H1 (cell line): Measurements from ENCODE around the gene SFRP5. TPM values are rescaled to one million over a fixed set of nuclear protein-coding genes. Genes with fewer than 3 reads are reported as not detected.

Source experiments
- CTCF ChIA-PET: fragments of 300-600 bp; sonication (Branson Sonifier 250); formaldehyde crosslinking; loops from one replicate; lab custom pipeline; 2021; ENCODE audit not compliant: partially characterized antibody; lab: Charles Lee
- POLR2A ChIA-PET: fragments of 300-600 bp; sonication (Branson Sonifier 250); formaldehyde crosslinking; loops from one replicate; lab custom pipeline; 2021; ENCODE audit warnings: inconsistent platforms; ENCODE audit not compliant: partially characterized antibody; lab: Charles Lee
- DNase-seq, 2 experiments: peaks; one replicate each; pipeline versions ENCODE4 v3.0.0 to v3.0.0-alpha.2; 2010 to 2022; ENCODE audit warnings: low spot score in 2 of 2, low read depth in 1 of 2, mixed read lengths in 1 of 2
- FAIRE-seq: peaks from 2 replicates; lab custom pipeline; 2011; peaks lifted over from hg19 to GRCh38; lab: Jason Lieb, UNC
- H2AFZ ChIP-seq: 2 replicates; pipeline ENCODE4 v1.8.1; 2012; ENCODE audit warnings: low read length, inconsistent platforms
- H2AK5ac ChIP-seq: 2 replicates; pipeline ENCODE4 v1.6.1; 2013; ENCODE audit warnings: low read depth, low read length
- H2BK120ac ChIP-seq: replicated peaks from 2 replicates; pipeline ENCODE3; 2013; ENCODE audit warnings: low read depth, low read length, inconsistent platforms
- H2BK12ac ChIP-seq: 2 replicates; pipeline ENCODE4 v1.6.1; 2013; ENCODE audit warnings: low read depth, low read length
- H2BK15ac ChIP-seq: 2 replicates; pipeline ENCODE4 v1.6.1; 2013; ENCODE audit warnings: low read length
- H2BK20ac ChIP-seq: 2 replicates; pipeline ENCODE4 v1.6.1; 2013; ENCODE audit warnings: low read length
- H2BK5ac ChIP-seq: 2 replicates; pipeline ENCODE4 v1.6.1; 2013; ENCODE audit warnings: low read depth, low read length
- H3K14ac ChIP-seq: 2 replicates; pipeline ENCODE4 v1.6.1; 2013; ENCODE audit warnings: inconsistent platforms; ENCODE audit not compliant: insufficient read length
- H3K18ac ChIP-seq: 2 replicates; pipeline ENCODE4 v1.6.1; 2013; ENCODE audit warnings: low read length; ENCODE audit errors: extremely low read depth
- H3K23ac ChIP-seq: 2 replicates; pipeline ENCODE4 v1.6.1; 2013; ENCODE audit warnings: inconsistent platforms; ENCODE audit not compliant: insufficient read length
- H3K23me2 ChIP-seq: 2 replicates; pipeline ENCODE4 v1.6.1; 2013; ENCODE audit warnings: low read depth, low read length
- H3K27ac ChIP-seq: 2 replicates; pipeline ENCODE4 v1.6.1; 2011; ENCODE audit warnings: low read depth, low read length, inconsistent platforms
- H3K27me3 ChIP-seq, 4 experiments: replicated peaks in 1 of 4; 1 replicate in 1 of 4; 2 replicates in 3 of 4; pipeline versions ENCODE4 v1.6.1 to v1.8.1; 2011 to 2013; ENCODE audit warnings: low read length in 3 of 4, mild to moderate bottlenecking in 3 of 4, inconsistent platforms in 2 of 4, mixed read lengths in 2 of 4, moderate library complexity in 1 of 4; ENCODE audit not compliant: control insufficient read depth in 3 of 4, insufficient read depth in 3 of 4; ENCODE audit errors: extremely low read depth in 1 of 4
- H3K36me3 ChIP-seq, 4 experiments: 2 replicates each; pipeline versions ENCODE4 v1.6.1 to v1.8.1; 2011 to 2013; ENCODE audit warnings: mild to moderate bottlenecking in 4 of 4, low read length in 3 of 4, moderate library complexity in 2 of 4, control low read depth in 1 of 4, inconsistent platforms in 1 of 4; ENCODE audit not compliant: insufficient read depth in 4 of 4, control insufficient read depth in 2 of 4
- H3K4ac ChIP-seq: replicated peaks from 2 replicates; pipeline ENCODE3; 2013; ENCODE audit warnings: low read length, low read depth, mixed read lengths, inconsistent platforms; ENCODE audit not compliant: insufficient read length
- H3K4me1 ChIP-seq, 4 experiments: replicated peaks in 1 of 4; 1 replicate in 1 of 4; 2 replicates in 3 of 4; pipeline versions ENCODE4 v1.6.1 to v1.8.1; 2011 to 2013; ENCODE audit warnings: low read length in 3 of 4, inconsistent platforms in 2 of 4, mixed read lengths in 1 of 4; ENCODE audit not compliant: insufficient read depth in 4 of 4, control insufficient read depth in 3 of 4
- H3K4me2 ChIP-seq, 2 experiments: 2 replicates each; pipeline versions ENCODE4 v1.6.1 to v1.8.1; 2011 to 2013; ENCODE audit warnings: low read depth in 2 of 2, low read length in 2 of 2, control low read depth in 1 of 2, inconsistent platforms in 1 of 2, mild to moderate bottlenecking in 1 of 2; ENCODE audit not compliant: insufficient read depth in 1 of 2
- H3K4me3 ChIP-seq, 4 experiments: fragments of 200-600, 300-600 bp in 1 of 4; sonication (generic), shearing (Covaris generic), sonication (Bioruptor Twin) in 1 of 4; 2 replicates each; pipeline versions ENCODE4 v1.5.1 to v1.8.1; 2011 to 2016; ENCODE audit warnings: low read length in 4 of 4, low read depth in 3 of 4, control low read depth in 2 of 4, inconsistent platforms in 2 of 4, mild to moderate bottlenecking in 2 of 4, mixed read lengths in 1 of 4, moderate library complexity in 1 of 4; ENCODE audit not compliant: insufficient read depth in 2 of 4; ENCODE audit errors: extremely low read depth in 1 of 4
- H3K56ac ChIP-seq: replicated peaks from 2 replicates; pipeline ENCODE3; 2013; ENCODE audit warnings: low read depth, mild to moderate bottlenecking, mixed read lengths, low read length, inconsistent platforms; ENCODE audit not compliant: insufficient read length
- H3K79me1 ChIP-seq: 2 replicates; pipeline ENCODE4 v1.6.1; 2013; ENCODE audit warnings: low read depth, low read length, control low read depth
- H3K79me2 ChIP-seq, 2 experiments: 2 replicates each; pipeline versions ENCODE4 v1.6.1 to v1.8.1; 2012 to 2013; ENCODE audit warnings: low read length in 2 of 2, mild to moderate bottlenecking in 2 of 2, inconsistent platforms in 1 of 2; ENCODE audit not compliant: insufficient read depth in 2 of 2, control insufficient read depth in 1 of 2
- H3K9ac ChIP-seq, 4 experiments: replicated peaks in 1 of 4; 1 replicate in 1 of 4; 2 replicates in 3 of 4; pipeline versions ENCODE4 v1.6.1 to v1.8.1; 2011 to 2013; ENCODE audit warnings: low read depth in 3 of 4, low read length in 3 of 4, control low read depth in 2 of 4, mild to moderate bottlenecking in 2 of 4, moderate library complexity in 2 of 4, inconsistent platforms in 1 of 4; ENCODE audit errors: extremely low read depth in 1 of 4
- H3K9me3 ChIP-seq, 2 experiments: 2 replicates each; pipeline versions ENCODE4 v1.6.1 to v1.8.1; 2012 to 2013; ENCODE audit warnings: mild to moderate bottlenecking in 2 of 2, moderate library complexity in 2 of 2, control low read depth in 1 of 2, inconsistent platforms in 1 of 2, low read depth in 1 of 2, low read length in 1 of 2, mixed read lengths in 1 of 2; ENCODE audit not compliant: insufficient read depth in 2 of 2
- H4K20me1 ChIP-seq, 2 experiments: replicated peaks in 1 of 2; 2 replicates each; pipeline versions ENCODE3 to v1.8.1; 2011 to 2013; ENCODE audit warnings: inconsistent platforms in 2 of 2, low read length in 2 of 2, mild to moderate bottlenecking in 1 of 2; ENCODE audit not compliant: insufficient read depth in 2 of 2, control insufficient read depth in 1 of 2
- H4K5ac ChIP-seq: 2 replicates; pipeline ENCODE4 v1.6.1; 2013; ENCODE audit warnings: low read length, low read depth, mixed read lengths, inconsistent platforms; ENCODE audit not compliant: insufficient read length
- H4K8ac ChIP-seq: 2 replicates; pipeline ENCODE4 v1.8.0; 2013; ENCODE audit warnings: mild to moderate bottlenecking, moderate library complexity, low read length, inconsistent platforms; ENCODE audit not compliant: insufficient read depth; ENCODE audit errors: extremely low read depth
- H4K91ac ChIP-seq: replicated peaks from 2 replicates; pipeline ENCODE3; 2013; ENCODE audit warnings: low read length, mixed read lengths, inconsistent platforms; ENCODE audit not compliant: insufficient read length
- BACH1 ChIP-seq: IDR thresholded peaks from 2 replicates; pipeline ENCODE4 v1.6.1; 2012; ENCODE audit warnings: low read length, improper control_type of control experiment
- CBX5 ChIP-seq: fragments of 300-800, 300-1000 bp; sonication (generic); IDR thresholded peaks from 2 replicates; pipeline ENCODE4 v1.7.1; 2016; ENCODE audit warnings: antibody characterized with exemption, low read length, low read depth
- FOSL1 ChIP-seq: IDR thresholded peaks from 2 replicates; pipeline ENCODE4 v1.6.1; 2011; ENCODE audit warnings: mild to moderate bottlenecking, low read depth, low read length, moderate library complexity; ENCODE audit not compliant: insufficient read depth
- NANOG ChIP-seq: IDR thresholded peaks from 2 replicates; pipeline ENCODE4 v1.6.1; 2011; ENCODE audit warnings: low read length, low read depth, mild to moderate bottlenecking, inconsistent platforms; ENCODE audit not compliant: insufficient read depth, poor library complexity, severe bottlenecking
- SP4 ChIP-seq: IDR thresholded peaks from 2 replicates; pipeline ENCODE4 v1.6.1; 2012; ENCODE audit warnings: low read length, inconsistent platforms
- TAF1 ChIP-seq: IDR thresholded peaks from 2 replicates; pipeline ENCODE4 v1.6.1; 2011; ENCODE audit warnings: mild to moderate bottlenecking, low read depth, low read length
- TBP ChIP-seq: IDR thresholded peaks from 2 replicates; pipeline ENCODE4 v1.6.1; 2011; ENCODE audit warnings: low read depth, low read length, improper control_type of control experiment
- WGBS, 2 experiments: shearing (Covaris generic) in 1 of 2; methylation state at CpG; one replicate each; pipeline versions ENCODE4 v1.1.6 to v1.1.7; 2013 to 2015; ENCODE audit warnings: low lambda C conversion rate in 2 of 2, mixed read lengths in 2 of 2, inconsistent platforms in 1 of 2, low coverage in 1 of 2, missing lambda C conversion rate in 1 of 2; ENCODE audit not compliant: insufficient replicate concordance in 2 of 2, insufficient coverage in 1 of 2, insufficient read length in 1 of 2; ENCODE audit errors: extremely low coverage in 1 of 2, missing lambda C conversion rate in 1 of 2; 5-methylcytosine and 5-hydroxymethylcytosine counted together
- polyA plus RNA-seq, 7 experiments: library from polyadenylated mRNA; depleted of rRNA in 3 of 7; stranded (reverse) in 5 of 7; unstranded in 2 of 7; fragments of >200 nt in 5 of 7; fragments of 200-250 nt in 2 of 7; gene quantifications; 1 replicate in 5 of 7; 2 replicates in 1 of 7; 4 replicates in 1 of 7; pipeline versions ENCODE4 v1.2.1 to v1.2.3, GENCODE V29; 2011 to 2013; ENCODE audit warnings: missing spikeins in 2 of 7, mixed read lengths in 2 of 7
- total RNA-seq: library from RNA; stranded (reverse); fragmentation: NEBNext Ultra II Directional; extraction: Animal tissue kit (Norgen Biotek cat#: 25700); gene quantifications from 2 replicates; pipeline ENCODE4 v1.2.1, GENCODE V29; 2021
- TF ChIP-seq, protein P1 (sequence below): IDR thresholded peaks from 2 replicates; pipeline ENCODE4 v1.6.1; 2012; ENCODE audit warnings: inconsistent platforms

Gene SFRP5
- total and polyA plus RNA-seq, 2 of the 8 experiments (the other 6 are each of a cell fraction or from before 2014, with no cell fraction given), result 3.9 to 5.9 TPM

DNA sequence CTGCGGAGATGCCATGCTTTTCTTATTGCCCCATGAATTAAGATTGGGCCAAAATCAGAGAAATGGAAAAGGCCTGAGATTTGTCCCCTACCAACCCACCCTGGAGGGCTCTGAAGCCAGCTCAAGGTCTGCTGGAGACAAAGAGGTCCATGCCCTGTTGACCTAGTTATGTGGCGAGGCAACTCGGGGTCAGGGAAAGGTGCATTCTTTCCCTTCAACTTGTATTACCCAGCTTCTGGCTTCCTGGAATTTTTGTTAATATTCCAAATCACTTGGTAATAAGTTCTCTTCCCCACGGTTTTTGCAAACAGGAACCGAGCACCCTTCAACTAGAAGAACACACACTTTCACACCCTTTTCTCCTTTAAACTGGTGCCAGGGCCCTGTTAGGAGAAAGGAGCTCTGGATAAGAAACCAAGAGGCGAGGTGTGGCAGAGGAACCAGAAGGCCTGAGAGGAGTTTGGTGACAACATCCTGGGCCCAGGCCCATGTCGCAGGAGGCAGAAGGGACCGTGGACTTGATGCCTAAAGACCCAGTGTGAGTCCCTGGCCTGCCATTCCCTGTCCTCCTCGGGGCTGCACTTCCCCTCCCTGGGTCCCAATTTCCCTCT, 12.5 kb upstream of the SFRP5 start:
- H2BK120ac ChIP-seq, result no peak overlapping the region
- H4K5ac ChIP-seq, result no peak overlapping the region
- H3K9me3 ChIP-seq, result no peaks in the 10 kb centered on the region
- 94% methylated on average over 9 of the region's 9 CpGs; no CpG with 5 or more reads in 1 of the 2 experiments for WGBS, 2 experiments
- no peak overlapping the region for H3K56ac ChIP-seq
- DNase-seq (no peak), FAIRE-seq (no peak)
- H4K91ac ChIP-seq, result no peak overlapping the region
- no peak overlapping the region for H3K9ac ChIP-seq
- no peak overlapping the region for H3K27ac ChIP-seq
- H2BK15ac ChIP-seq, result no peak overlapping the region
- H3K4ac ChIP-seq, result no peak overlapping the region
- no peaks in the 10 kb centered on the region for H3K79me1 ChIP-seq
- H2BK5ac ChIP-seq, result no peak overlapping the region
- H3K14ac ChIP-seq, result no peak overlapping the region
- no peak overlapping the region for H4K8ac ChIP-seq
- peaks cover 0 to 13% (median 5%) of the 10 kb centered on the region in 4 experiments; a peak in 6 of 7 replicates for H3K4me1 ChIP-seq
- H2AFZ ChIP-seq, result no peak overlapping the region
- H3K27me3 ChIP-seq, result no peaks in the 10 kb centered on the region
- no peak overlapping the region for H3K4me3 ChIP-seq
- no peaks in the 10 kb centered on the region for H3K36me3 ChIP-seq
- POLR2A ChIA-PET, result no interaction called here
- no peak overlapping the region for H3K4me2 ChIP-seq
- no peaks in the 10 kb centered on the region for H3K79me2 ChIP-seq
- no peaks in the 10 kb centered on the region for H4K20me1 ChIP-seq
- TF ChIP-seq NANOG, result no peak
- TF ChIP-seq, protein P1, sequence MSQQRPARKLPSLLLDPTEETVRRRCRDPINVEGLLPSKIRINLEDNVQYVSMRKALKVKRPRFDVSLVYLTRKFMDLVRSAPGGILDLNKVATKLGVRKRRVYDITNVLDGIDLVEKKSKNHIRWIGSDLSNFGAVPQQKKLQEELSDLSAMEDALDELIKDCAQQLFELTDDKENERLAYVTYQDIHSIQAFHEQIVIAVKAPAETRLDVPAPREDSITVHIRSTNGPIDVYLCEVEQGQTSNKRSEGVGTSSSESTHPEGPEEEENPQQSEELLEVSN, result no peak
- no peak for TF ChIP-seq TBP
- no peak for TF ChIP-seq FOSL1
- TF ChIP-seq BACH1, result no peak
- TF ChIP-seq CBX5, result no peak
- TF ChIP-seq TAF1, result no peak
- TF ChIP-seq SP4, result no peak
- CTCF ChIA-PET, result interaction anchor here (1.2 to 8.8 kb wide), 3 partner anchors 8 to 257 kb away, joined by 3 to 98 read pairs (median 4); no protein-coding TSS in a partner anchor
- no peaks in the 10 kb centered on the region for H3K23me2 ChIP-seq
- H3K23ac ChIP-seq, result no peak overlapping the region
- no peak overlapping the region for H2AK5ac ChIP-seq
- no peak overlapping the region for H3K18ac ChIP-seq
- H2BK12ac ChIP-seq, result no peak overlapping the region
- no peak overlapping the region for H2BK20ac ChIP-seq
